AG08396 (cell line): Measurements from ENCODE around the gene NPC1.
"Not testable (repeated sequence)": the region's sequence is repeated elsewhere in the genome, so short reads cannot be mapped to it uniquely, and the experiment has no call there.

Experiments used
- DNase-seq: peaks from one replicate; pipeline ENCODE4 v3.0.0; 2012; ENCODE audit warnings: low spot score, mixed read lengths

Gene NPC1

GRCh38 chr18:23586249-23587196 is at the start of gene NPC1:
TSS of gene NPC1 (minus strand) at chr18:23586506. CDS start at chr18:23586343, 163 bp downstream.
- DNase-seq: peak; percentile 94

- DNase-seq: no peak
Observed at GRCh38 chr18:23636071-23636399, 49.7 kb upstream of the NPC1 start.

GRCh38 chr18:23635283-23636070 is 49.2 kb upstream of the NPC1 start:
- no peak for DNase-seq

GRCh38 chr18:23634692-23635091 is 48.4 kb upstream of the NPC1 start:
- DNase-seq: no peak

- DNase-seq: no peak
Observed at GRCh38 chr18:23632615-23633014, 46.3 kb upstream of the NPC1 start.

- no peak for DNase-seq
Observed at GRCh38 chr18:23631746-23632145, 45.4 kb upstream of the NPC1 start.

GRCh38 chr18:23631312-23631711 is 45.0 kb upstream of the NPC1 start:
- no peak for DNase-seq

GRCh38 chr18:23629444-23629946 is 43.2 kb upstream of the NPC1 start:
- no peak for DNase-seq

- no peak for DNase-seq
Observed at GRCh38 chr18:23627970-23628369, 41.7 kb upstream of the NPC1 start.

GRCh38 chr18:23627321-23627720 is 41.0 kb upstream of the NPC1 start:
- peak; percentile 67 for DNase-seq

- no peak for DNase-seq
Observed at GRCh38 chr18:23626451-23627279, 40.4 kb upstream of the NPC1 start.

GRCh38 chr18:23623040-23623439 is 36.7 kb upstream of the NPC1 start:
- DNase-seq: no peak

GRCh38 chr18:23619388-23619881 is 33.1 kb upstream of the NPC1 start:
- peak; percentile 41 for DNase-seq

GRCh38 chr18:23618862-23619387 is 32.6 kb upstream of the NPC1 start:
- no peak for DNase-seq

- no peak for DNase-seq
Observed at GRCh38 chr18:23617412-23618014, 31.2 kb upstream of the NPC1 start.

GRCh38 chr18:23616258-23616657 is 30.0 kb upstream of the NPC1 start:
- no peak for DNase-seq

- no peak for DNase-seq
Observed at GRCh38 chr18:23614891-23615290, 28.6 kb upstream of the NPC1 start.

- DNase-seq: no peak
Observed at GRCh38 chr18:23614413-23614812, 28.1 kb upstream of the NPC1 start.

- DNase-seq: not testable (repeated sequence)
Observed at GRCh38 chr18:23613091-23613475, 26.8 kb upstream of the NPC1 start.

- no peak for DNase-seq
Observed at GRCh38 chr18:23612434-23613090, 26.3 kb upstream of the NPC1 start.
